Measurements from ENCODE around the gene PPT2.

PPT2 gene

GRCh38 chr6:32112431-32112980 is 41.4 kb upstream of the PPT2 start:
- TF ChIP-seq TAF1 (IDR thresholded peaks at IDR 0.05; ENCODE audit: borderline replicate concordance, insufficient read depth, low read length), result no peak
- no peak for TF ChIP-seq SIN3A (IDR thresholded peaks at IDR 0.05; ENCODE audit: borderline replicate concordance, insufficient read depth, low read length)
- TF ChIP-seq FOXP2 (optimal IDR thresholded peaks at IDR 0.05; ENCODE audit: borderline replicate concordance, extremely low read depth, extremely low read length, insufficient read depth), result no peak
- TF ChIP-seq POLR2AphosphoS5 (IDR thresholded peaks at IDR 0.05; ENCODE audit: low read depth, low read length), result no peak
- no peak for TF ChIP-seq REST (IDR thresholded peaks at IDR 0.05; ENCODE audit: insufficient read depth in 1 of 2, low read depth in 2 of 2, low read length in 2 of 2)

- TF ChIP-seq SIN3A (IDR thresholded peaks at IDR 0.05; ENCODE audit: borderline replicate concordance, insufficient read depth, low read length) (no peak), FOXP2 (optimal IDR thresholded peaks at IDR 0.05; ENCODE audit: borderline replicate concordance, extremely low read depth, extremely low read length, insufficient read depth) (no peak), REST (IDR thresholded peaks at IDR 0.05; ENCODE audit: insufficient read depth in 1 of 2, low read depth in 2 of 2, low read length in 2 of 2) (no peak), TAF1 (IDR thresholded peaks at IDR 0.05; ENCODE audit: borderline replicate concordance, insufficient read depth, low read length) (no peak), POLR2AphosphoS5 (IDR thresholded peaks at IDR 0.05; ENCODE audit: low read depth, low read length) (no peak; the same call in 1 of the 2 replicates)
These were observed 40.3 kb upstream of the PPT2 start for GRCh38 chr6:32113386-32114352.

- no peak for TF ChIP-seq SIN3A (IDR thresholded peaks at IDR 0.05; ENCODE audit: borderline replicate concordance, insufficient read depth, low read length)
These were observed 39.1 kb upstream of the PPT2 start for GRCh38 chr6:32114796-32115195.

GRCh38 chr6:32115623-32116022 is 38.3 kb upstream of the PPT2 start:
- TF ChIP-seq SIN3A (IDR thresholded peaks at IDR 0.05; ENCODE audit: borderline replicate concordance, insufficient read depth, low read length) (no peak), TAF1 (IDR thresholded peaks at IDR 0.05; ENCODE audit: borderline replicate concordance, insufficient read depth, low read length) (no peak)

GRCh38 chr6:32116674-32117073 is 37.3 kb upstream of the PPT2 start:
- TF ChIP-seq SIN3A (IDR thresholded peaks at IDR 0.05; ENCODE audit: borderline replicate concordance, insufficient read depth, low read length), result no peak
- no peak for TF ChIP-seq TAF1 (IDR thresholded peaks at IDR 0.05; ENCODE audit: borderline replicate concordance, insufficient read depth, low read length)
- no peak for TF ChIP-seq FOXP2 (optimal IDR thresholded peaks at IDR 0.05; ENCODE audit: borderline replicate concordance, extremely low read depth, extremely low read length, insufficient read depth)
- TF ChIP-seq REST (IDR thresholded peaks at IDR 0.05; ENCODE audit: insufficient read depth in 1 of 2, low read depth in 2 of 2, low read length in 2 of 2), result no peak
- no peak for TF ChIP-seq POLR2AphosphoS5 (IDR thresholded peaks at IDR 0.05; ENCODE audit: low read depth, low read length)

GRCh38 chr6:32117461-32117860 is 36.5 kb upstream of the PPT2 start:
- TF ChIP-seq REST (IDR thresholded peaks at IDR 0.05; ENCODE audit: insufficient read depth in 1 of 2, low read depth in 2 of 2, low read length in 2 of 2) (no peak), FOXP2 (optimal IDR thresholded peaks at IDR 0.05; ENCODE audit: borderline replicate concordance, extremely low read depth, extremely low read length, insufficient read depth) (no peak), POLR2AphosphoS5 (IDR thresholded peaks at IDR 0.05; ENCODE audit: low read depth, low read length) (no peak), TAF1 (IDR thresholded peaks at IDR 0.05; ENCODE audit: borderline replicate concordance, insufficient read depth, low read length) (no peak), SIN3A (IDR thresholded peaks at IDR 0.05; ENCODE audit: borderline replicate concordance, insufficient read depth, low read length) (no peak)

All from PFSK-1 (cell line).